Duodenal mucosa (tissue), 2 donors: ENCODE measurements around the gene SLC11A1.
A peak's percentile ranks its signal among the peaks of the same experiment; 100 is the strongest.

Source experiments
- H3K27ac ChIP-seq: one replicate; pipeline ENCODE4 v1.7.0; 2013; ENCODE audit warnings: low read depth, low read length
- H3K27me3 ChIP-seq, 2 donors: one replicate each; pipeline ENCODE4 v1.7.0; 2013; ENCODE audit warnings: low read length in 2 of 2, control low read depth in 1 of 2; ENCODE audit not compliant: insufficient read depth in 2 of 2, control insufficient read depth in 1 of 2
- H3K36me3 ChIP-seq, 2 donors: one replicate each; pipeline ENCODE4 v1.7.0; 2013; ENCODE audit warnings: low read length in 2 of 2, control low read depth in 1 of 2; ENCODE audit not compliant: insufficient read depth in 2 of 2, control insufficient read depth in 1 of 2
- H3K4me1 ChIP-seq, 2 donors: one replicate each; pipeline ENCODE4 v1.7.0; 2013; ENCODE audit warnings: low read length in 2 of 2, control low read depth in 1 of 2; ENCODE audit not compliant: insufficient read depth in 2 of 2, control insufficient read depth in 1 of 2
- H3K4me3 ChIP-seq, 2 donors: one replicate each; pipeline ENCODE4 v1.7.0; 2013; ENCODE audit warnings: low read length in 2 of 2, low read depth in 1 of 2
- H3K9ac ChIP-seq, 2 donors: one replicate each; pipeline ENCODE4 v1.7.0; 2013; ENCODE audit warnings: low read length in 2 of 2, low read depth in 1 of 2
- H3K9me3 ChIP-seq, 2 donors: one replicate each; pipeline ENCODE4 v1.7.0; 2013; ENCODE audit warnings: low read length in 2 of 2, control low read depth in 1 of 2; ENCODE audit not compliant: control insufficient read depth in 1 of 2

The SLC11A1 gene

DNA sequence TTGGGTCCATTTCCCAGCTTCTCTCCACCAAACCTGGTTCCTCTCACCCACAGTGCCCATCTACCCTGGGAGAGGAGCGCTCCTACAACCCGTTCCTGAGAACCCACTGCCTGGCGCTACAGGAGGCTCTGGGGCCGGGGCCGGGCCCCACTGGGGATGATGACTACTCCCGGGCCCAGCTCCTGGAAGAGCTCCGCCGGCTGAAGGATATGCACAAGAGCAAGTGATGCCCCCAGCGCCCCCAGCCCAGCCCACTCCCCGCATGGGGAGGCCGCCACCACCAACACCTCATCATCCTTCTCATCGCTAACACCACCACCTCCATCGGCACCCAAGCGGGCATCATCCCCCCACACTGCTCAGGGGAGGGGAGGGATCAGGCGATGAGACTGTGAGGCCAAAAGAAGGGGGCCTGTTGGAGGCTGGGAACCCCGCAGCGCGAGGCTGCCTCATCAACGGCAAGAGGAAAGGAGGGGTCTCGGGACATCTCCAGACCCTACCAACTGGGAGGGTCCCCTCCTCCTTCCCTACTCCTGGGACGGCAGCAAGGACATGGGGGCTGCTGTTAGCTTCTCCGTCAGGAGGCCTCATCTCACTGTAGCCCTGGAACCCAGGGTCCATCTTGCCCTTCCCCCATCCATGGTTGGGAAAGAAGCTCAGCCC lies 37.2 kb upstream of the SLC11A1 start:
- no peak overlapping the region for H3K9ac ChIP-seq
- no peaks in the 10 kb centered on the region for H3K9me3 ChIP-seq
- H3K4me1 ChIP-seq = no peaks in the 10 kb centered on the region
- no peaks in the 10 kb centered on the region for H3K27me3 ChIP-seq
- H3K36me3 ChIP-seq = peaks cover 0 to 2% of the 10 kb centered on the region in 2 donors
- H3K27ac ChIP-seq = no peak overlapping the region
- no peak overlapping the region for H3K4me3 ChIP-seq

DNA sequence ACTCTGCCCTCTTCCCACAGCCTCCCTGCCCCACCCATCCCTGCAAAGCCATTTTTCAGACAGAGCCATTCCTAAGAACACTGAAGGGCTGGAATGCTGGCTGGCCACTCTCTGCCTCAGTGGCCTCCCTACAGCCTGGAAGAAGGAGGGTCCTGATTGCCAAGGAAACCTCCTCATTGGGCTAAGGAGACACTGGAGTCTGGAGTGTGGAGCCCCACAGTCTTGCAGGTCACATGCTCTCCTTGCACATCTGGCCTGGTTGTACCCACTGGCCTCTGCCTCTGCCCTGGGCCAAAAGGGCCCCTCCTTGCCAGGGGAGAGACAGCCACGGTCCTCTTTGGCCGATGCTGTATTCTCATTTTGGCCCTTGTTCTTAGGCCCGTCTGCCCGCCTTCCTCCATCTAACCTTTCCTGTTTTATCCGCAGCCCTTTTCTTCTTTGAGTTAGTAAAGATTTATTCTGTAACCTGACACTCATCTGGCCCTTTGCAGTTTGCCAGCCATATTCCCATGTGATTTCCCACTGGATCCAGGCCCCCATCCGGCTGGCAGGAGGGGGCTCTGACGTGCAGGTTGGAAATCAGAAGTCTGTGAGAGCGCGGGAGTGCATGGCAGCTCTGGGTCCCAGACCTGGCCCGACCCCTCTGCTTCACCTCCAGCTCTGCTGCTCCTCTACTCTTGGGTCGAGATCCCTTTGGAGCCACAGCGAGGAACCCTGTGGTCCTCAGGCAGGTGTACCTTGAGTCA lies 36.4 kb upstream of the SLC11A1 start:
- Histone ChIP-seq H3K4me3 (no peak overlapping the region), H3K9me3 (no peaks in the 10 kb centered on the region)

DNA sequence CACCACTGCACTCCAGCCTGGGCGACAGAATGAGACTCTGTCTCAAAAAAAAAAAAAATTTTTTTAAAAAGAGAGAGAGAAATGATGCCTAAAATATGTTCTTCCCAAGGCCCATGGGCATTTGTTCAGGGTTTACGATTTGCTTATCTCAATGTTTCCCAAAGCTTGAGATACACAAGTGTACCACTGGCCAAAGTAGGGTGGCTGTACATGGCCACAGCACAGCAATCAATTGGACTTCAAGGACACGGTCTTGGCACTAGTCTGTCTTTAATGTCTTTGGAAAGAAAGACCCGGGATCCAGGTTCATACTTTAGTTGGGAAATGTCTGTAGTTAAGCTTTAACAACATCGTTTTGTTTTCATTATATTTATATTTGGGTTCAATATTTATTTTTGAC lies 34.9 kb upstream of the SLC11A1 start:
- peaks cover 0 to 5% of the 10 kb centered on the region in 2 donors for H3K9me3 ChIP-seq
- no peaks in the 10 kb centered on the region for H3K27me3 ChIP-seq
- no peak overlapping the region for H3K4me3 ChIP-seq
- no peak overlapping the region for H3K9ac ChIP-seq
- peaks cover 0 to 2% of the 10 kb centered on the region in 2 donors for H3K36me3 ChIP-seq
- H3K4me1 ChIP-seq = no peaks in the 10 kb centered on the region
- no peak overlapping the region for H3K27ac ChIP-seq

More for the DNA sequence above, 36.4 kb upstream of the SLC11A1 start:
- Histone ChIP-seq H3K36me3 (peaks cover 0 to 2% of the 10 kb centered on the region in 2 donors), H3K27ac (no peak overlapping the region), H3K27me3 (no peaks in the 10 kb centered on the region), H3K9ac (no peak overlapping the region), H3K4me1 (no peaks in the 10 kb centered on the region)

- Histone ChIP-seq H3K9ac (no peak overlapping the region), H3K4me1 (peaks cover 4 to 10% of the 10 kb centered on the region in 2 donors), H3K9me3 (peaks cover 0 to 5% of the 10 kb centered on the region in 2 donors), H3K36me3 (no peaks in the 10 kb centered on the region), H3K27me3 (no peaks in the 10 kb centered on the region), H3K4me3 (no peak overlapping the region), H3K27ac (no peak overlapping the region)
These were observed 28.0 kb upstream of the SLC11A1 start for GRCh38 chr2:218354045-218354444.

DNA sequence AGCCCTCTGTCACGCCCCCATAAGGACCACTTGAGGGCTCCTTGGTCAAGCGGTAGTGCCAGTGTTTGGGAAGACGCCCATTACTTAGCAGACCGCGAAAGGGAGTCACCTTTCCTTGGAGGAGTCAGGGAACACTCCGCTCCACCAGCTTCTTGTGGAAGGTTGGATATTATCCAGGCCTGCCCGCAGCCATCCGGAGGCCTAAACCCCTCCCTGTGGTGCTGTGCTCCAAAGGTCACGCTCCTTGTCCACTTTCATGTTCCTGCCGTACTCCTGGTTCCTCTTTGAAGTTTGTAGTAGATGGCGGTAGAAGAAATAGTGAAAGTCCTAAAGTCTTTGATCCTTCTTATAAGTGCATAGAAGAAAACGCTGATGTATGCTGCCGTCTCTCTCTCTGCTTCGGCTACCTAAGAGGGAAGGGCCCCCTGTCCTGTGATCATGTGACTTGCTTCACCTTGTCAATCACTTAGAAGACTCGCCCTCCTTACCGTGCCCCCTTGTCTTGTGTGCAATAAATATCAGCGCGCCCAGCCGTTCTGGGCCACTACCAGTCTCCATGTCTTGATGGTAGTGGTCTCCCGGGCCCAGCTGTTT lies 27.1 kb upstream of the SLC11A1 start:
- Histone ChIP-seq H3K9ac (no peak overlapping the region), H3K4me3 (peak overlapping the region in 1 of 2 donors; percentile 40), H3K27me3 (no peaks in the 10 kb centered on the region), H3K36me3 (no peaks in the 10 kb centered on the region), H3K27ac (no peak overlapping the region), H3K4me1 (peaks cover 4 to 10% of the 10 kb centered on the region in 2 donors), H3K9me3 (peaks cover 0 to 5% of the 10 kb centered on the region in 2 donors)

DNA sequence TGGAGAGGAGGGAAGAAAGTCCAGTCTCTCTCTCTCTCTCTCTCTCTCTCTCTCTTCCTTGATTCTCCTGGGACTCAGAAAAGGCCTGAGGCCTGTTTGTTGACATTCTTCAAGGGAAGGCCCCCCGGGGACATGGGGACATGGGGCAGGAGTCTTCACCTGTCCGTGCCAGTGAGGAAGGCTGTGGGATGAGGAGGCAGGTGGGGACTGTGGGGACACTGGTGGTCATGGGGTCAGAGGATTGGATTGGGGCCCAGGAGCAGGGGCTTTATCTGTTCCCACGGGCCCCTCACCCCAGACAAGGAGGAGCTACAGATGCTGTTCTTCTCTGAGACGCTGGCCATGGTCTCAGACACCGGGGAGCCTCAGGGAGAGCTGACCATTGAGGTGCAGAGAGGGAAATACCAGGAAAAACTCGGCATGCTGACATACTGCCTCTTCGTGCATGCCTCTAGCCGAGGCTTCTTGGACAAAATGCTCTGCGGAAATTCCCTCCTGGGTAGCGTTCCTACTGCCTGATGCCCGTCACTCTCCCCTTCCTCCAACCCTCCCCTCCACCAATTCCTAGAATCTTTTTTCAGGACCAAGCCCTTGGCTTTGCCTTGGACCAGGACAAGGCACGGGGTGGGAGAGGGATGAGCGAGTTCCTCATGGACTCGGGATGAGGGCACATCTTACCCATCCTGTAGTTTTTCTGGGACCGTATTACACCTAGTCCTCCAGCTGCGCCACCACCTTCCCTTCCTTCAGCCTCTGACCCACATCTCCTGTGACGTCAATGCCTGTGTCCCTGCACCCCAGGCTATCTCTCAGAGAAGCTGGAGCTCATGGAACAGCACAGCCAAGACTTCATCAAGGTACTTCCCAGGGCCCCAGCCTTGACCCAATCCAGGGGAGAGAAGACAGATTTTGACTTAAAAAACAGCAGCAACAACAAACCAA lies 24.6 kb upstream of the SLC11A1 start:
- H3K27ac ChIP-seq = peak overlapping the region; percentile 25
- H3K4me1 ChIP-seq = peaks cover 4 to 10% of the 10 kb centered on the region in 2 donors
- H3K9ac ChIP-seq = no peak overlapping the region

GRCh38 chr2:218360453-218360852 lies 21.6 kb upstream of the SLC11A1 start:
- no peaks in the 10 kb centered on the region for H3K27me3 ChIP-seq
- H3K36me3 ChIP-seq = no peaks in the 10 kb centered on the region
- no peak overlapping the region for H3K9ac ChIP-seq
- peaks cover under 1 to 10% of the 10 kb centered on the region in 2 donors for H3K4me1 ChIP-seq
- H3K4me3 ChIP-seq = no peak overlapping the region
- H3K27ac ChIP-seq = no peak overlapping the region
- no peaks in the 10 kb centered on the region for H3K9me3 ChIP-seq

More for the DNA sequence above, 24.6 kb upstream of the SLC11A1 start:
- no peak overlapping the region for H3K4me3 ChIP-seq
- no peaks in the 10 kb centered on the region for H3K27me3 ChIP-seq
- no peaks in the 10 kb centered on the region for H3K9me3 ChIP-seq
- no peaks in the 10 kb centered on the region for H3K36me3 ChIP-seq

DNA sequence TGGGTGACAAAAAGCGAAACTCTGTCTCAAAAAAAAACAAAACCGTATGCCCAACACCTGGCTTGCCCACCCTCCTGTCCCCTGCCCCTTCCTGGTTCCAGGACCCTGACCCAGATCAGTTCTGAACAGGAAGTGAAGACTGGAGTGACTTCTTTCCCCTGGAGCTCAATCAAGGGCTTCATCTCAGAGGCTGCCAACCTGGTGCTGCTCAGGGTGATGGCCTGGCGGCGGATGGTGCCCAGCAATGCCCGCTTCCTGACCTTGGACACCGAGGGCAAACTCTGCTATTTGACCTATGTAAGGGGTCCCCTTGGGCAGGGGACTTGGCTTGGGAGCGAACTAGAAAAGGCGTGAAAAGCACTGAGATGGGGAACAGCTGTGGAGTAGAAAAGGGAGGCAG lies 19.5 kb upstream of the SLC11A1 start:
- Histone ChIP-seq H3K4me1 (peaks cover 0 to 5% of the 10 kb centered on the region in 2 donors), H3K36me3 (no peaks in the 10 kb centered on the region), H3K27me3 (no peaks in the 10 kb centered on the region), H3K27ac (no peak overlapping the region), H3K9me3 (peaks cover 0 to 2% of the 10 kb centered on the region in 2 donors), H3K9ac (no peak overlapping the region), H3K4me3 (no peak overlapping the region)

DNA sequence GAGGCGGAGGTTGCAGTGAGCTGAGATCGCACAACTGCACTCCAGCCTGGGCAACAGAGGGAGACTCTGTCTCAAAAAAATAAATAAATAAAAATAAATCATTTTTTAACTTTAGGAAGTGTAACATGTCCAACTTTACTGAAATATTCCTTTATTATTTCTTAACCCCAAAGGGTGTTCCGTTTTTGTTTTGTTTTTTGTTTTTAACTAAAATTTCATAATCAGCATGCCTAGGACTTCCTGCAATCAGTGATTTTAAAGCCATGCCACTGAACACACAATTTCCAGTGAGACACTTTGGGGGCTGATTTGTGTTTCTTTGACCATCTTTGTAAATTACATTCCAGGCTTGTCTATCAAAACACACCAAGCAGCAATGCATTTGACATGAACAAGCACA lies 18.3 kb upstream of the SLC11A1 start:
- Histone ChIP-seq H3K4me1 (peaks cover 0 to 5% of the 10 kb centered on the region in 2 donors), H3K36me3 (no peaks in the 10 kb centered on the region), H3K4me3 (no peak overlapping the region), H3K9me3 (peaks cover 0 to 2% of the 10 kb centered on the region in 2 donors), H3K9ac (no peak overlapping the region), H3K27me3 (no peaks in the 10 kb centered on the region), H3K27ac (no peak overlapping the region)
